Measurements from ENCODE around the gene ZNF777.

Gene ZNF777

GRCh38 chr7:149477494-149478443 lies 16.9 kb upstream of the ZNF777 start:
- no peak for DNase-seq

GRCh38 chr7:149476791-149477190 lies 15.9 kb upstream of the ZNF777 start:
- DNase-seq, result no peak

GRCh38 chr7:149475121-149476045 lies 14.5 kb upstream of the ZNF777 start:
- no peak for DNase-seq

- DNase-seq, result no peak
Observed at GRCh38 chr7:149474309-149475120, 13.7 kb upstream of the ZNF777 start.

- peak in 2 of 58 donors; percentile 9 to 18 for DNase-seq
Observed at GRCh38 chr7:149473251-149473650, 12.4 kb upstream of the ZNF777 start.

GRCh38 chr7:149471289-149471953 lies 10.6 kb upstream of the ZNF777 start:
- no peak for DNase-seq

- DNase-seq, result no peak
Observed at GRCh38 chr7:149469806-149470205, 8.9 kb upstream of the ZNF777 start.

- no peak for DNase-seq
Observed at GRCh38 chr7:149468208-149468607, 7.3 kb upstream of the ZNF777 start.

- no peak for DNase-seq
Observed at GRCh38 chr7:149467321-149467859, 6.5 kb upstream of the ZNF777 start.

- DNase-seq, result no peak
Observed at GRCh38 chr7:149466364-149466763, 5.5 kb upstream of the ZNF777 start.

- no peak for DNase-seq
Observed at GRCh38 chr7:149463500-149464161, 2.8 kb upstream of the ZNF777 start.

GRCh38 chr7:149462101-149462520 lies 1.2 kb upstream of the ZNF777 start:
- DNase-seq, result no peak

GRCh38 chr7:149459540-149460452 lies 1.1 kb downstream of the ZNF777 start:
- no peak for DNase-seq

GRCh38 chr7:149459201-149459539 lies 1.7 kb downstream of the ZNF777 start:
- no peak for DNase-seq

- no peak for DNase-seq
Observed at GRCh38 chr7:149458235-149458634, 2.6 kb downstream of the ZNF777 start.

- no peak for DNase-seq
Observed at GRCh38 chr7:149457766-149458165, 3.1 kb downstream of the ZNF777 start.

GRCh38 chr7:149456506-149457421 lies 4.1 kb downstream of the ZNF777 start:
- no peak for DNase-seq

Measured in anterior cingulate cortex (tissue), 58 donors.